ENCODE results near the gene SLC39A2.
"Not testable (repeated sequence)": the region's sequence is repeated elsewhere in the genome, so short reads cannot be mapped to it uniquely, and the experiment has no call there.

The SLC39A2 gene

DNA sequence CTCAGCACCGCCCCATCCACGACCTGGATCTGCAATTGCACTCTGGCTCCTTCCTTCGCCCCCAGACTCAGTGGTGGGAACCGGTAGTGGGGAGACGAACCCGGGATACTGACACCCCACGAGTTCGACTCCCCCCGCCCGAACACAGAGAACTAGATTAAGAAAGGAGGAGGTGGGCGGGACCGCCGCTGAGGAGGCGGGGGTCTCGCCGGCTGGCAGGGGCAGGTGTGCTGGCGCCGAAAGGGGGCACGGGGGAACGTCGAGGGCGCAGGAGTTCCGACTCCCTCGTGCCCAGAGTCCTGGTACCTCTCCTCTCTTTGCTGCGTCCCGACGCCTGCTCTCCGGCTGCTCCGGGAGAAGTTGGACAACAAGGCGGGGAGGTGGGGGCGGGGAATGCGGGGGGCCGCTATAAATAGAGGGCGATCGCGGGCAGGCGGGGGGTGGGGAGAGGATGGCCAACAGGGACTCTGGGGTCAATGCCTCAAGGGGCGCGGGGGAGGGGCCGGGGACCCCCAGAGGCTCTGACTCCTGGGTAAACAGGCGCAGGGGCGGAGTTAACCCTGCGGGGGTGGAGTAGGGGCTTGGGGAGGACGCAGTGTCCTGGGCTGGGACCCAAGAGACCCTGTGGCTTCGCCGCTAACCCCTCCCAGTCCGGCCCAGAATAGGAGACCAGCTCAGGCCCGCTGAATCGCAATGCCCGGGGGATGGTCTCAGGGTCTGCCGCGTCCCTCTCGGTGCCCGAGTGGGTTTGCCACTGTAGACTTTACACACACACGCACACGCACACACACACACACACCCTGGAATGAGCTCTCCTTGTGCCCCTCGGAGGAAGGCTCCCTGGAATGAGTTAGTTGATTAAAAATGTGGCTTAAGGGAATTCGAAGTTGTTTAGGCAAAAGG, 26.5 kb downstream of the SLC39A2 start:
- DNase-seq (ENCODE audit: low read depth) = no peak

DNA sequence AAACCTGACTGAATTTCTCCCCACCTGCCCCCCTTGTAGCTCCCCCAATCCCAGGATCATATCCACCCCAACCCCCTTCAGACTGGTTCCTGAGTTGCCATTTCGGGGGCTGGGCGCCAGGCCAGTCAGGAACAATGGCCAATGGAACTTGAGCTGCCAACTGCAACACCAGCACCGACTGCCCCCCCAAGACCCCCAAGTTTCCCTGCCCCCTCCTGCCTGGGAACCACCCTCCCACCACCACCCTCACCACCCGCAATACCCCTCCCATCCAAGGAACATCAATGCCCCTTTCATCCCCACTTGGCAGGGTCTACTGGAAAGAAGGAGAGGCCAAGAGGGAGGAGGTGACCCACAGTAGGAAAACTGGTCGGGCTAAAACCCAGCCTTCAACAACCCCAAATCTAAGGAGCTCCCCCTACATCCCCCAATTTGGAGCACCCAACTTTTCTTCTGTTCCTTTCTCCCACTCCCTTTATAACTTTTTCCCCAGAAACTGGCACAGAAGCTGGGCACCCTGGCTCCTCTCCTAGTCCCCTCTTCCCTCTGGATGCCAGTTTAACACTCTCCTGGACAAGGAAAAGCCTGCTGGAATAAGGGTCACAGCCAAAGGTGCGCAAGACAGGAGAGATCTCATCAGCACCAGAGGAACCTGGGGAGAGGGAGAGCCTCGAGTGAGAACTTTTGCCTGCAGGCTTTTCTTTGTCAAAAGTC, 27.3 kb downstream of the SLC39A2 start:
- DNase-seq (ENCODE audit: low read depth) = no peak

DNA sequence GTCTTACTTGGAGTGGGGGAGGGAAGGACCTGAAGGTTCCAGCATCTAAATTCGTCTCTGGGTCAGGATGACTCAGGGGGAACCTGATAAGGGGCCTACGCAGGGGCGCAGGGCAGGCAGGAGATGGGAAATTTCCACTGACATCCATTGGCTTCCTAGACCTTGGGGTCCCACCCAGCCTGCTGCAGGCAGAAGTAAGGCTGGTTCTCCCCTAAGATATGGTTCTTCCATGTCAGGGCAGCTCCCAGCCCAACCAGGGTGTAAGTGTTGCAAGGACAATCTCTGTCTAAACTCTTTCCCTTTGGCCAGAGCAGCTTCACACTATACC, 27.9 kb downstream of the SLC39A2 start:
- DNase-seq (ENCODE audit: low read depth) = no peak

DNA sequence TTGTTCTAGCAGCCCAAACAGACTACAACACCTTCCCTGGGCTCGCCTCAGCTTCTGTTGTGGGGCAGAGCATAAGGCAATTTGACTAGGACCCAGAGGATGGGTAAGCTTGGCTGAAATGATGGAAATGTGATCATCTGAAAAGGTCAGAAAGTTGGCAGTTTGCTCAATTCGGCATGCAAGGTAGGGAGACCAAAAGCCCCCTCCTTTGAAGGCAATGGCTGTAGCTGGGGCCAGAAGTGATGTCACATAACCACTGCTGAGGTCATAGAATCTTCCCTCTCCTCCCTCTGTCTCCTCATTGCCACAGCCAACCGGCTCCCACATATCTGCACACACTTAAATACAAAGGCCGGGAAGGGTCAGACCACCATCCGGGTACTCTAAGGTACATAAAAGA, 30.8 kb downstream of the SLC39A2 start, which contains the start of gene TPPP2:
Gene TPPP2 (plus strand): TSS at position 301 of the 400 bp plus-strand sequence. CDS start 365 bp downstream, outside the sequence.
- no peak for DNase-seq (ENCODE audit: low read depth)

DNA sequence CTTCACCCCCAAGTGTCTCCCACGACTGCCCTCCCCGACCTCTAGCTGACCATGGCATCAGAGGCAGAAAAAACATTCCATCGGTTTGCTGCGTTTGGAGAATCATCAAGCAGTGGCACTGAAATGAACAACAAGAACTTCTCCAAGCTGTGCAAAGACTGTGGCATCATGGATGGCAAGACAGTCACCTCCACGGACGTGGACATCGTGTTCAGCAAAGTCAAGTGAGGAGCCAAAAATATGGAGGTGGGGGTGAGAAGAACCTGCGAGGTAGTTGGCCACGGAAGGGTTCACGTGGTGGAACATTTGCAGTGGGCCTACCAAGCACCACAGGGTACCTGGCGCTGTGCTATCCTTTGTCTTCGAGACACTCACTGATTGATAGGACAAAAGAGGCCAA, 31.4 kb downstream of the SLC39A2 start:
- no peak for DNase-seq (ENCODE audit: low read depth)

DNA sequence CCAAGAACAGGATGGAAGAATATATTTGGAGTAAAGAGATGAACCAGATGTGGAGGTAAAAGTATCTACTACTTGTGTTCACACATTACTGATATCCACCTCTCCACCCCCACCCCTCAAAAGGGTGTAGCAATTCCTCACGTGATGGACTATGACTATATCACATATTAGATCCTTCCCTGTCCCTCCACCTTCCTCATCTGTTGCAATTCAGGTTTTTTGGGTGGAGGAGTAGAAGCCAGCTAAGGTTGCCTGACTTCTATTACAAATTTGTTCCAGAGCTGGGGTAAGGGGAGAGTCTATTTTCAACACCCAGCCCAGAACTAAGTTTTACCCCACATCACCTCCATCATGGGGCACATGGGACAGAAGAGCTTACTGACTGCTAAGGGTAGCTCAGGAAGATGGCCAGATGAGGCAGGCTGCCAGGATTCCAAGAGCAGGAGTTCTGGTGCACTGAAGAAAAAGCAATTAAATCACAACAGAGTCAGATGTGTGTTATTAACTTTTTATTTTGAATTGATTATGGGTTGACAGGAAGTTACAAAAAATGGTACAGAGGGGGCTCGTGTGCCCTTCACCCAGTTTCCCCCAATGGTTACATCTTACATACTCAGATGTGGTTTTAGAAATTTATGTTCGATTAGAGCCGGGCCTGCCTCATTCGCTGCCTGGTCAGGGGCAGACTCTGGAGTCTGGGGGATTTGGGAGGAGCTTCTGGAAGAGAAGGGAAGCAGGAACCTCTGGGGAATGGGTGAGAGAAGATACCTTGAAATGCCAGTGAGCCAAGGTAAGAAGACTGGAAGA, 33.4 kb downstream of the SLC39A2 start:
- DNase-seq (ENCODE audit: low read depth) = no peak

DNA sequence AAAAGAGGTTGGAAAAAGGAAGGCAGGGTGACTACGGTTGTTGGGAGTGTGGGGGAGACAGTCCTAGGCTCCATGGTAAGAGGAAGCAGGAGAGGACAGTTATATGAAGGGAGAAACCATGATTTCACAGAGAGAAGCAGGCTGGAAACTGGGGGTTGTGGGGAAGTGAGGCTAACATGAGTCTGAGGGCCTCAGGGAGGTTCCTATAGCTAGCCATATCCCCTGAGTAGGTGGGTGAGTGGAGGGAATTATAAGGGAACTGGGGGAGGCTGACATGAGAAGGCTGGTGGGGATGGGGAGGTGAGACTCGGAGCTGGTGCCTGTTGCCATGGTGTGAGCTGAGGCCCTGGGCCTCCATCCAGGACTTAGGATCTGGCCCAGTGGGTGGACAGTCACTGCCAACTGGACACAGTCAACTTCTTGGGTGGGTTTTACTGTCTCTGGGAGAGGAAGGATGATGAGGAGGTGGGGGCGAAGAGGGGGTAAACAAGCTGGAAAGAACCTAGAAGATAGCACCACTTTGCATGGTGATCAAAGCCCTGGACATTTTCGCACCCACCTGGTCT, 34.1 kb downstream of the SLC39A2 start:
- no peak for DNase-seq (ENCODE audit: low read depth)

DNA sequence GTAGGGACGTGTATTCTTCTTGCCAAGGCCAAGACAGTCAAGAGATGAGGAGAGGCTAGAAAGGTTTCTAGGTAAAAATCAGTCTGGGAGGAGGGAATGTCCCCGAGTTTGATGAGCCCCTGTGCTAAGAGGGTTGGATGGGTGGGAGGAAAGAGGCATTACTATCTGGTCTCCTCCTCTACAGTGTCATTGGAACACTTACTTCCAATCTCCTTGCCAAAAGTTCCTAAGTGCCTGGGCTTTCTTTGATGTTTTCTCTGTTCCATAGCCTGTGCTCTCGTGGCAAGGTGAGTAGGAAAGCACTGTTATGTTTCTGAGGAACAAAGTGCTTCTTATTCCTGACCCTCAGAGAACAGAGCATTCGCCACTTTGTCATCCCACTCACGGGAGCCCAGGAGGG, 35.6 kb downstream of the SLC39A2 start, which contains the start of gene RNASE13:
Gene RNASE13 (minus strand): TSS at position 101 of the 400 bp plus-strand sequence. CDS start 519 bp downstream, outside the sequence.
- no peak for DNase-seq (ENCODE audit: low read depth)

DNA sequence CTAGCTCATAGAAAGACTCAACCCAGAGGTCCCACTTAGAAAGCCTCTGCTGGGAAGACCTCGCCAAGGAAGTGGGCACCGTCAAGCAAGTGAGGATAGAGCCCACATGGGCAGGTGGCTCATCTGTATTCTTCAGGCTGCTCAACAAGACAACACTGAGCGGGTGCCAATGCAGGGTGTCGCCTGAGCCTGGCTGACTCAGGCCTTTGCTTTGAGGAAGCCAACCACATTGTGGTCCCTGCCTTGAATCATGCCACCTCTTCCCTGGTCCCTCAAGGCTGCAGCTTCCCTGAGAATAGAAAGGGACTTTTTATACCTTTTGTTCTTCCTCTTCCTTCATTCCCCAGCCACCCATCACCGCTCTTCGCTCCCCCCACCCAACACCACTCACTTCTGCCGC, 37.7 kb downstream of the SLC39A2 start:
- DNase-seq (ENCODE audit: low read depth) = no peak

DNA sequence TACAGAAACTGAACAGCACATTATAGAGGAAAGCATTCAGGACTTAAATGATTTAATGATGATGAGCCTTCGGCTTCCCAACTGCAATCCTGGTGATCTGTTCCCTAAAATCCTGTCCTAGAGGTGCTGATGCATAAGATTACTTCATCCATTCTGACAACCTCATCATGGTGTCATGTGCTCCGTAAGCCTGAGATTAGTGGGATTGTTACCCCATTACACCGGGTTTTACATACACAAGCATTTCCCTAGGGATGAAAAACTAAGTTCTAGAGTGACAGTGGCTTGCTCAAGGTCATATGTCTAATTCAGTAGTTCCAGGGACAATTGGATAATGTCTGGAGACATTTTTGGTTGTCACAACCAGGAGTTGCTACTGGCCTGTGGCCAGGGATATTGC, 38.1 kb downstream of the SLC39A2 start:
- DNase-seq (ENCODE audit: low read depth) = no peak

DNA sequence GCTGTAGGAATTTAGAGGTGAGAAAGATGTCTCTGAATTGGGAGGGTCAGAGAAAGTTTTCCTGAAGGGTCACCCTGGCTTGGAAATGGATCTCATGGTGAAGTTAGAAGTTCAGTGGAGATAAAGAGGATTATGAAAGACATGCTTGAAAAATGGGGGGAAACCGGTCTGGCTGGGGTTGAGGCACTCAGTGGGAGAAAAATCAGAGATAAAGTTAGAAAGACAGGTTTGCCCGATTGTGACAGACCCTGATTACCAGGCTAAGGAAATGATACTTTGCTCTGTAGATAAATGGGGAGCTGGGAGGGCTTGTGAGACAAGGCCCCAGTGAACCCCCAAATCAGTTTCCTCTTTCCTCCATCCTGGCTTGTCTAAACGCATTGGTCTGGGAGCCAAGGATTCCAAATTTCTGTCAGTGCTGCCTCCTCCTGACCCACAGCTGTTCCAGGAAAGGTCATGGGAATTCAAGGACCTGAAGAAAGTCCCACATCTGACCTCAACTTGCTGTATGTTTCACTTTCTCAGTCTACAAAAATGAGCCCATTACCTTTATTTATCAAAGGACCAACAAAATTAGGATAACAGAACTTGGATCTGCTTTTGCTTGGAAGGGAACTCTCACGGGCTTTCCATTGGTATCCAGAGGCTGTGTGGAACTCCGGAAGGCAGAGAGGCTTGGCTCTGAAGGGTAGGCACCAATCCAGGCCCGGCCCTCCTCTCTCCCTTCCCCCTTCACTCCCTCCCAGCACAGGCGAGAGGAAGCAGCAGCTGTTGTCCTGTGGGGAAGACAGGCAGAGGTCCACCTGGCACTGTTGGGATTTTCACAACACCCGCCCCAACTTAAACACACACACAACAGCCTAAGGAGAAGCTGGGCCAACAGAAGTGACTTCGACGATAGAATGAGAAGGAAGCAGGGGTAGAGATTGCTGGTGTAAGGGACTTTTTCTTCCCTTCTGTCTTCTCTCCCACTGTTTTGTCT, 39.6 kb downstream of the SLC39A2 start:
- peak; percentile 40 for DNase-seq (ENCODE audit: low read depth)

DNA sequence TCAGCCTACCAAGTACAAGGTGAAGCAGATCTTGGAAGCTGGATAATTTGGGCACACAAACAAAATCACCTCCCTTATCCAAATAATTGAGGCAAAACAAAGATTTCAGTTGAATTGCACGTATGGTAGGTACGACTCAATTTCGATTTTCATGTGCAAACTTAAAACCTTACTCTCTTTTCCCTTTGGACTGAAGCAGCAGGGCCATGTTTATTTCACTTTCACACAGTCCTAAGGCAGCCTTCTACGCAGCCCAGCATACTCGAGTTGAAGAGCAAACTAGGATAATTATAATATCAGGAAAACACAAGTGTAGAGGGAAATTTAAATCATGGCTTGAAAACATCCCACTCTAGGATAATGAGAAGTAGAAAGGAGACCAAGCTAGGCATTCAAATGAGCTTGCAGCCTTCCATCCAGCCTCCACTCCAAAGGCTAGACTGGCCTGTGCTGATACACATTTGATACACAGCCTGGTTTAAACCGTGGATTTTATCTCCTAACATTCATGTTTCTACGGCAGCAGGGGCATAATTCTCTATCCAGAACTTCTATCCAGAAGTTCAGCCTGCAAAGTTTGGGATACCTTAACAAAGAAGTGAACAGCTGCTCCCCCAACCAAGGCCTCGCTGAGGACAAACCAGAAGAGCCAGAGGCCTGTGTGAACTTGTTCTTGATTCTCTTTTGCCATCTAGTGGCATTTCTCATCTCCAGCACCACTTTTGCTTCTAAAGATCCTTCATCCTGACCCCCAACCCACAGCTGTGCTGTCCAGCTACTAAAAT, 40.7 kb downstream of the SLC39A2 start:
- peak; percentile 49 for DNase-seq (ENCODE audit: low read depth)

DNA sequence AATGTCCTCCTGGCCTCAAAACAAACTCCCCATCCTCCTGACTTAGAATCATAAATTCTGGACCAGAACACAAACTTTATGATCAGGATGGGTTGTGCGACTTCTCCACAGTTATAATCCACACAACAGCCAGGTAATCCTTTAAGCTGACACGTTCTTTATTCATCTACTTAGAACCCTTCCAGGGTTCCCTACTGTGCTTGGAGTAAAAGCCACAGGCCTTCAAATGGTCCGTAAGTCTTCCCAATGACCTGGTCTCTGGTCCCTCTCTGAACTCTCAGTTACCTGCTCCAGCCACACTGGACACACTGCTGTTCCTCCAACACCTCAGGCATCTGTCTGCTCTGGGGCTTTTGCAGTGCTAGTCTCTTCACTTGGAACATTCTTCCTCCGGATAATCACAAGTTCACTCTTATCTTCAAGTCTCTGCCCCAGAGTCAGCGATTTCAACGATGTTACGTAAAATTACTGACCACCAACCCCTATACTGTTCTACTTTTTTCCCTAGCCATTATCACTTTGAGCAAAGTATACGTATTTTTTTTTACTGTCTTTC, 41.4 kb downstream of the SLC39A2 start:
- no peak for DNase-seq (ENCODE audit: low read depth)

DNA sequence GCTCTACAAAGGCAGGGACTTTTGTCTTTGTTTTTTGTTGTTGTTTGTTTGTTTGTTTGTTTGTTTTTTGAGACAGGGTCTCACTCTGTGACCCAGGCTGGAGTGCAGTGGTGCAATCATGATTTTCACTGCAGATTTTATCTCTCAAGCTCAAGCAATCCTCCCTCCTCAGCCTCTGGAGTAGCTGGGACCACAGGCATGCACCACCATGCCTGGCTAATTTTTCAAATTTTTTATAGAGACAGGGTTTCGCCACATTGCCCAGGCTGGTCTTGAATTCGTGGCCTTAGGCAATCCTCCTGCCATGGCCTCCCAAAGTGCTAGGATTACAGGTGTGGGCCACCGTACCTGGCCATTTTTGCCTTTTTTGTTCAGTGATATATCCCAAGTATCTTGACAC, 41.8 kb downstream of the SLC39A2 start:
- not testable (repeated sequence) for DNase-seq (ENCODE audit: low read depth)

DNA sequence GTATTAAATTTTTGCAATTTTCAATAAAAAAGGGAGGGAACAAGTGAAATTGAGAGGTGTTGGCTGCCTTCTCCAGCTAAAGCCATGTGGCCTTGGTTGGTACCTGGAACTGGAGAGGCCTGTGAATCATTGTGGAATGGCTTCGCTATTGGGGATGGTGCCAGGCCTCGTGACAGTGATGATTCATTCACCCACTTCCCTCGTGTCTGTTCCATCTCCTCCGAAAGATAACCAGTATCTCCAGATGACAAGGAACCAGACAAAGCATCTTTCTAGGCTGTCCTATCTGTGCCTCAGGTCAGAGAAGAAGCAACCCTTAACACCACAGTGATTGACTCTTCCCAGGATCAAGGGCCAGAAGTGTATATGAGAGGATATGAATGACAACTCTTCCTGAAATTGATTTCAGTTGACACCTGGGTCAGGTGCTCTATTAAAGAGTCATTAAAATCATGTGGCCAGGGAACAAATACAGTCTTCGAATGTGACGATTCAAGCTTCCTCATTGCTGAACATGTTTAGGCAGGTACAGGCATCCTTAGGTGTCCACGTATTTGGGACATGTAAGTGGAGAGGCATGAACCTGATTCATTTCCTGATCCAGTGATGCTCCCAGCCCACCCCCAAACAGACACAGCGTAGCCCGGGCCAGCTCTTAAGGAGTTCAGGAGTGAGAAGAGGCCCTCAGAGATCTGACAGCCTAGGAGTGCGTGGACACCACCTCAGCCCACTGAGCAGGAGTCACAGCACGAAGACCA, 42.8 kb downstream of the SLC39A2 start, which contains the start of gene RNASE7:
Gene RNASE7 (plus strand): TSS at position 687 of the 758 bp plus-strand sequence. CDS start 631 bp downstream, outside the sequence.
- DNase-seq (ENCODE audit: low read depth) = no peak

DNA sequence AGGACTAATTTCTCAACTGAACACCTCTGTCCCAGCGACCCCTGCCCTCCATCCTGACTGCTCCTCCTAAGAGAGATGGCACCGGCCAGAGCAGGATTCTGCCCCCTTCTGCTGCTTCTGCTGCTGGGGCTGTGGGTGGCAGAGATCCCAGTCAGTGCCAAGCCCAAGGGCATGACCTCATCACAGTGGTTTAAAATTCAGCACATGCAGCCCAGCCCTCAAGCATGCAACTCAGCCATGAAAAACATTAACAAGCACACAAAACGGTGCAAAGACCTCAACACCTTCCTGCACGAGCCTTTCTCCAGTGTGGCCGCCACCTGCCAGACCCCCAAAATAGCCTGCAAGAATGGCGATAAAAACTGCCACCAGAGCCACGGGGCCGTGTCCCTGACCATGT, 43.8 kb downstream of the SLC39A2 start:
- DNase-seq (ENCODE audit: low read depth) = no peak

DNA sequence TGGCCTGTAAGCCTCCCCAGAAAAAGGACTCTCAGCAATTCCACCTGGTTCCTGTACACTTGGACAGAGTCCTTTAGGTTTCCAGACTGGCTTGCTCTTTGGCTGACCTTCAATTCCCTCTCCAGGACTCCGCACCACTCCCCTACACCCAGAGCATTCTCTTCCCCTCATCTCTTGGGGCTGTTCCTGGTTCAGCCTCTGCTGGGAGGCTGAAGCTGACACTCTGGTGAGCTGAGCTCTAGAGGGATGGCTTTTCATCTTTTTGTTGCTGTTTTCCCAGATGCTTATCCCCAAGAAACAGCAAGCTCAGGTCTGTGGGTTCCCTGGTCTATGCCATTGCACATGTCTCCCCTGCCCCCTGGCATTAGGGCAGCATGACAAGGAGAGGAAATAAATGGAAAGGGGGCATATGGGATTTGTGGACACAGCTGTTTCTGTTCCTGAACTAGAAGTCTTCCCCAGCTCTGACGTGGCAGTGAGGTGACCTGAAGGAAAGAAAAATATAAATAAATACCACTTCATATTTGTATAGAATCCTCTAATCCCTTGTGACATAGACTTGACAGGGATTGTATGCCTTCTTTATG, 44.4 kb downstream of the SLC39A2 start:
- DNase-seq (ENCODE audit: low read depth) = no peak

DNA sequence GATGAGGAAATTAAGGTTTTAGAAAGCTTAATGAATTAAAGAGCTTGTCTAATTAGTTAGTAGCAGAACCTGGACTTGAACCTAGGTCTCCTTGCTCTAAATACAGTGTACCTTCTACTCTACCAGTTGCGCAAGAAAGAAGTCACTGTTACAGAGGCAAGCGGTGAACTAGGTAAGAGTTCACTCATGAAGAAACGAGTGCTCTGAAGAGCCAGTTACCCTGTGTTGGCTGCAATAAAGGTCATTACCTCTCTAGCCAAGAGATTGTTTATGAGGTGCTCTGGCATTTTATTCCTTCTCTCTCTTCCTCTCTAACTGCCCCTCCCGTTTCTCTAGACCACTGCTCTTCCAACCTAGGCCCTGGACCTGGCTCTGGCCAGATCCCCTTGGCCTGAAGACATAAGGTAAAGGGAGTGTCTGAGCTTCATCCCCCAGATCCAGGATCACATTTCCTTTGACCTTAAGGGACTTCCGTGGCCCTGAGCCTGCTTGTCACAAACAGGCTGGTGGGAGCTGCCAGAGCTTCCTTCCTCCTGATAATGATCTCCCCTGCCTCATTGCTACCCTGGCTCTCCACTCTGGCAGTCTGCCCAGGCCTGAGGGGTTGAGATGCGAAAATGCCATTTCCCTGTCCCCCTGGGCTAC, 45.0 kb downstream of the SLC39A2 start:
- no peak for DNase-seq (ENCODE audit: low read depth)

Data from fibroblast of the conjunctiva (primary cell).